Nucleus accumbens (tissue), 56 donors: ENCODE data around the gene ARFGEF3.
A peak's percentile ranks its signal among the peaks of the same experiment; 100 is the strongest.

Source experiments
- DNase-seq, 56 donors: peaks; one replicate each; lab custom pipeline; 2025; lab: John Stamatoyannopoulos, UW

ARFGEF3 gene

GRCh38 chr6:138162111-138162954 lies 594 bp downstream of the ARFGEF3 start:
- peak in 25 of 56 donors; percentile 14 to 77 (median 51) for DNase-seq

GRCh38 chr6:138162955-138163575 lies 1.3 kb downstream of the ARFGEF3 start:
- no peak for DNase-seq

GRCh38 chr6:138175596-138175995 lies 13.9 kb downstream of the ARFGEF3 start:
- DNase-seq, result no peak

GRCh38 chr6:138176652-138177232 lies 15.0 kb downstream of the ARFGEF3 start:
- no peak for DNase-seq

- DNase-seq, result peak in 53 of 56 donors; percentile 7 to 87 (median 74)
Measured at GRCh38 chr6:138182939-138183789, 21.4 kb downstream of the ARFGEF3 start.

GRCh38 chr6:138183790-138184134 lies 22.0 kb downstream of the ARFGEF3 start:
- peak in 10 of 56 donors; percentile 15 to 76 (median 64) for DNase-seq

- DNase-seq, result no peak
Measured at GRCh38 chr6:138184230-138184629, 22.5 kb downstream of the ARFGEF3 start.

- no peak for DNase-seq
Measured at GRCh38 chr6:138187156-138187555, 25.4 kb downstream of the ARFGEF3 start.

GRCh38 chr6:138188278-138188941 lies 26.7 kb downstream of the ARFGEF3 start:
- peak in 24 of 56 donors; percentile 9 to 55 (median 31) for DNase-seq

- peak in 6 of 56 donors; percentile 5 to 30 (median 10) for DNase-seq
Measured at GRCh38 chr6:138194287-138194686, 32.5 kb downstream of the ARFGEF3 start.

- no peak for DNase-seq
Measured at GRCh38 chr6:138196122-138196738, 34.5 kb downstream of the ARFGEF3 start.

- no peak for DNase-seq
Measured at GRCh38 chr6:138197570-138197969, 35.8 kb downstream of the ARFGEF3 start.

- DNase-seq, result no peak
Measured at GRCh38 chr6:138198430-138199091, 36.8 kb downstream of the ARFGEF3 start.

- no peak for DNase-seq
Measured at GRCh38 chr6:138201836-138202235, 40.1 kb downstream of the ARFGEF3 start.

GRCh38 chr6:138203315-138203714 lies 41.6 kb downstream of the ARFGEF3 start:
- DNase-seq, result no peak

GRCh38 chr6:138204303-138204702 lies 42.6 kb downstream of the ARFGEF3 start:
- no peak for DNase-seq

- DNase-seq, result no peak
Measured at GRCh38 chr6:138204792-138205384, 43.1 kb downstream of the ARFGEF3 start.

- no peak for DNase-seq
Measured at GRCh38 chr6:138205437-138206094, 43.8 kb downstream of the ARFGEF3 start.
